GM19468 (cell line): Measurements from ENCODE around the gene FASTKD1.
"Not testable (repeated sequence)": the region's sequence is repeated elsewhere in the genome, so short reads cannot be mapped to it uniquely, and the experiment has no call there.

ENCODE experiments used
- ATAC-seq: cut with Tn5 transposase; IDR thresholded peaks from one replicate; pipeline ENCODE4 v1.9.1; 2021; ENCODE audit warnings: mild to moderate bottlenecking, moderate library complexity, moderate number of reproducible peaks; ENCODE audit not compliant: unreplicated experiment; ENCODE audit errors: extremely low read depth

Gene FASTKD1

GRCh38 chr2:169571571-169571970, 2.1 kb downstream of the FASTKD1 start:
- ATAC-seq = no peak

GRCh38 chr2:169570752-169571151, 2.9 kb downstream of the FASTKD1 start:
- not testable (repeated sequence) for ATAC-seq

GRCh38 chr2:169569948-169570347, 3.7 kb downstream of the FASTKD1 start:
- ATAC-seq = no peak

GRCh38 chr2:169565686-169566085, 8.0 kb downstream of the FASTKD1 start:
- no peak for ATAC-seq

DNA sequence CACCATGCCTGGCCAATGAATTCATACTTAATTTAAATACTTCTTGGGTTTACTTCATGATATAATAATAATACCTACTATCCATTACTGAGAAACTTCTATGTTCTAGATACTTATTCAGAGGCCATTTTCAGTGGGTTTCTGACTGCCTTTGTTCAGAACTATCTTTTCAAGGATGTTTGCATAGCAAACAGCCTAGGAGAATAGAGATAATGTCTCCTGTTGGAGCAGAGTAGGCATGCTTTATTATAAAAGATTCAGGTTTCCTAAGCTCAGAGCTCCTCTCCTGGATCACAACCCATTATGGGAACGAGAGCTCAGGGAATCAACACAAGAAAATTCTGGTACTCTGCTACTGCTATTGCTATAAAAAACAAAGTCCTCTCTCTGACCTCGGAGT, 11.1 kb downstream of the FASTKD1 start:
- no peak for ATAC-seq

- ATAC-seq = not testable (repeated sequence)
Measured at GRCh38 chr2:169562084-169562483, 11.6 kb downstream of the FASTKD1 start.

- no peak for ATAC-seq
Measured at GRCh38 chr2:169561364-169561763, 12.3 kb downstream of the FASTKD1 start.

GRCh38 chr2:169546756-169547155, 26.9 kb downstream of the FASTKD1 start:
- ATAC-seq = no peak

GRCh38 chr2:169542433-169542832, 31.2 kb downstream of the FASTKD1 start:
- no peak for ATAC-seq

DNA sequence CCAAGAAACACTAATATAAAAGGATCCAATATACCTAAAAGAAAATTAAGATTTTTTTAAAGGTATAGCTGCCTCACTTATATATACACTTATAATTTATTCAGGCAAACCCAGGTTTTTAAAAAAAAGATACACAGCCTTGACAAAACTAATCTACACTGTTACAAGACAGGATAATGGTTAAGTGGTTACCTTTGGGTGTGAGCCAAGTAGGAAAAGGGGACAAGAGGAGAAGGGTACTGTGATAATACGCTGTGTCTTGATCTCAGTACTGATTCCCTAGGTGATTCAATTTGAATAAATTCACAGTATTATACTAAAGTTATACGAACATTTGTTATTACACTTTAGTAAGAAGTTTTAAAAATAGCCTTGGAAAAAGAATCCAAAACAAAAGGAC, 33.5 kb downstream of the FASTKD1 start:
- ATAC-seq = no peak

DNA sequence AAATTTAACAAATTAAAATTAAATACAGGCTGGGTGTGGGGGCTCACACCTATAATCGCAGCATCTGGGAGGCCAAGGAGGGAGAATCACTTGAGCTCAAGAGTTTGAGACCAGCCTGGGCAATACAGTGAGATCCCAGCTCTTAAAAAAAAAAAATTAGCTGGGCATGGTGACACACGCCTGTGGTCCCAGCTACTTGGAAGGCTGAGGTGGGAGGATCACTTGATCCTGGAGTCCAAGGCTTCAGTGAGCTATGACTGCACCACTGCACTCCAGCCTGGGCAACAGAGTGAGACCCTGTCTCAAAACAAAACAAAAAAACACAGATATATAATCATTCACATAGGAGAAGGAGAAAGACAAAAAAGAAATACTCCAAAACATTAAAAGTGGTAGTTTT, 34.2 kb downstream of the FASTKD1 start:
- not testable (repeated sequence) for ATAC-seq

DNA sequence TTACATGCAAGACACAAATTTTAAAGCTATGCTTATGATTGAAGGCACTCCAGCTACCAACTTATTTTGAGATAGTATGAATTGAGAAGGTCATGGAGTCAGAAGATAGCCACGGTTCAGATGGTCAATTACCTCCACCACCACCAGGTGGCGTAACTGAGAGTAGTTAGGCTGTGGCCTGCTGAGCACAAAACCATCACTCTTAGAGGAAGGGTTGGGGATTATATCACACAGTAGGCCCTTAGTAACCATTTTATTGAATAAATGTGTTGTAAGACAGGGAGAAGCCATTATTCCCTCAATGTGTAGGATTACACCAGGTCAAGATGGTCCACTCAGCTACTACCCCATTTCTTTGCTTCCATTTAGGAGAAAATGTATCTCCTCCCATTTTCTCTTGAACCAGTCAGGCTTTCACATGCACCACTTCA, 45.4 kb downstream of the FASTKD1 start:
- peak; percentile 68 for ATAC-seq

- no peak for ATAC-seq
Measured at GRCh38 chr2:169526451-169526850, 47.2 kb downstream of the FASTKD1 start.

DNA sequence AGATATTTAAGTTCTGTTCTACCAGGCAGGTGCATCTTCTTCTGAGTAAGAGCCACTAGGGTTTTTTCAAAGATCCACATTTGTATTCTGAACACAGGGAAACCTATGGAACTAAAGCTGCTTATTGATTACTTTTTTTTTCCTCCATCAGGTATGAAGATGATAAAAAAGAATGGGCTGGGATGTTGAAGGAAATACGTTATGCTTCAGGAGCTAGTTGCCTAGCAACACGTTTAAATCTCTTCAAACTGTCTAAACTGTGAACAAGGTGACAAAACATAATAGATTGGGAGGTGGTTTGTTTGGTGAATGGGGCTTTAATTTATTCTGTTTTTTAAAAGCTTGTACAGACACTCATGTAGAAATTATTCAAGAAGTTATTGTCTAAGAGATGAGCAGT, 48.2 kb downstream of the FASTKD1 start:
- ATAC-seq = no peak

DNA sequence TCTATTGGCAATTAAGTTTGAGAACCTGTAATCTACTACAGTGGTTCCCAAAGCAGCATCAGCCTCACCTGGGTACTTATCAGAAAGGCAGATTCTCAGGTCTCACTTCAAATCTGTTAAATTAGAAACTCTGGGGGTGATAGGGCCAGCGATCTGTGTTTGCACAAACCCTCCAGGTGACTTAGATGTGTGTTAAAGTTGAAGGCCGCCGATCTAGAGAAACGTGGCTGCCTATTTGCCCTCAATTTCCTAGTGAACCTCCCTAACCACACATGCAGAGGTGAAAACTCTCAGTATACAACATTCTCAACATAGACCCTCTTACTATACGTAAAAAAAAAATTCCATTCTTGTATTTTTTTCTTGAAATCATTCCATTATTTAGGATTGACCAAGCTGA, 50.0 kb downstream of the FASTKD1 start:
- no peak for ATAC-seq

DNA sequence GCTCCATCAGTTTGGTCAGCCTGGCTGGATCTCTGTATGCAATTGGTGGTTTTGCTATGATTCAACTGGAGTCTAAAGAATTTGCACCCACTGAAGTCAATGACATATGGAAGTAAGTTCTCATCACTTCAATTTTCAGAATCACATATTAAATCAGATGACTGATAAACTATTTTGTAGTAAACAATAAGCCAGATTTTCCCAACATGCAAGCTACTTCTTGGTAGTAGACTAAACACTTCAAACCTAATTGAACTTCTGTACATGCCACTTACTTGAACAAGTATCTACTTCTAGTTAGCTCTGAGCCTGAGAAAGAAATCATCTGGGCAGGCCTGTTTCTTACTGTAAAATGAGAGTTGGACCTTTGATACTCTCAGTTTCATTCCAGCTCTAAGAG, 52.8 kb downstream of the FASTKD1 start:
- ATAC-seq = no peak

DNA sequence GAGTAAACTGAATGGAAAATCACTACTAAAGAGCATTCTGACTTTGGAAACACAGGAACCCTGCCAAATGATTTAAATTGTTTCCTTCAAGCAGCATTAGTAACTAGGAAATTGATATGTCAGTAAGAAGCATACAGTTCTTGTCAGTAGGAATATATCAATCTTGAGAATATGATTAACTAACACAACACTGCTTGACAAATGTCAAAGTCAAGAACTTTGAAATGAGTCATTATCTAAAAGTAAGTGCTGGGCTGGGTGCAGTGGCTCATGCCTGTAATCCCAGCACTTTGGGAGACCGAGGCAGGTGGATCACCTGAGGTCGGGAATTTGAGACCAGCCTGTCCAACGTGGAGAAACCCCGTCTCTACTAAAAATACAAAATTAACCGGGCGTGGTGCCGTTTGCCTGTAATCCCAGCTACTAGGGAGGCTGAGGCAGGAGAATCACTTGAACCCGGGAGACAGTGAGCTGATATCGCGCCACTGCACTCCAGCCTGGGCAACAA, 57.1 kb downstream of the FASTKD1 start:
- ATAC-seq = not testable (repeated sequence)

- ATAC-seq = not testable (repeated sequence)
Measured at GRCh38 chr2:169514758-169515157, 58.9 kb downstream of the FASTKD1 start.

DNA sequence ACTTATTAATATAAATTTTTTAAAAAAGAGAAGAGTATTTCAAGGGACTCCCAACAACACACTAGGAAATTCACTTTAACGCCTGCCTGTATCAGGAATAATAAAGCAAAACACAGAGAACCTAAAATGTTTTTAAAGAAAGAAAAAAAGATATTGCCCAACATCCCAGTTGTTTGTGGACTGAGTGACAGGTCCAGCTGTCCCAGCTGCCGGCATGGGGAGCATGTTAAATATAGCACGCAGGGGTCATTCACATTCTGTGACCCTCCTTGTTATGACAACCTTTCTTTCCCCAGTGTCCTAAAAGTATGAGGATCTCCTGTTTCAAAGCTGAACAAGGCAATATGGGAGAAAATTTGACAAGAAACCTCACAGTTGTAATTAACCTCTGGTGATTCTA, 59.7 kb downstream of the FASTKD1 start:
- ATAC-seq = no peak

DNA sequence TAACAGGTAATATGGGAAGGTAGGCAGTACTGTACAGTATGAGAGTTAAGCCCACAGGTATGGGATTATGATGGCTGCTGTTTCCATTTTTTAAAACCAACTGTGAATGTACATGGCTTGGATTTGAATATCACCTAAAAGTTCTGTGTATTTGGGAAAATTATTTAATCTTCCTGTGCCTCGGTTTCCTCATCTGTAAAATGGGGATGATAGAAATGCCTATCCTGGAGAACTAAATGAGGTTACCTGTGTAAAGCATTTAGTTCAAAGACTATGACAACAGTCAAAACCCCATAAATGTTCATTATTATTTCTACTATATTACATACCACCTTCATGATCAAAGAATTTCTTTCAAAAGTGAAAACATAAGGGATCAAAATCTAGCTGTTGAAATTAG, 60.6 kb downstream of the FASTKD1 start:
- no peak for ATAC-seq

GRCh38 chr2:169512525-169512924, 61.1 kb downstream of the FASTKD1 start:
- ATAC-seq = no peak

DNA sequence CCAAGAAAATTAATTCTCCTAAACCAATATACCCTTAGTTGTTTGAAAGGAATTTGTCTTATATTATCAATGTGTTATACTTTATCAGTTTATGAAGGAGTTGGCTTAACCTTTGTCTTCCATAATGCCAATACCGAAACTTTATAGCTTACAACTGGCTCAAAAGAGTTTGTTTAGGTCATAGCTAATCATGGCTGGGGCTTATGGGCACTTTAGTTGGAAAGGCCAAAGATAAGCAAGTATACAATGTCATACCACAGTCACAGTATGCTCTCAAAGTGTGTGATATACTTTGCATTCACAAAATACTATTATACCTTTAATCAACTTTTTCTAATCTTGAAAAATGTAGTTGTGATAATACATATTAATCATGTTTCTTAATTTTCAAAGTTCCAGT, 61.8 kb downstream of the FASTKD1 start:
- no peak for ATAC-seq

- no peak for ATAC-seq
Measured at GRCh38 chr2:169510496-169510895, 63.2 kb downstream of the FASTKD1 start.
